AG04449 (cell line): ENCODE measurements around the gene SMARCA4.

ENCODE experiments used
- CTCF ChIA-PET: fragments of 350-600 bp; formaldehyde crosslinking; extraction: SDS; loops from one replicate; lab custom pipeline; 2021; ENCODE audit warnings: antibody characterized with exemption; lab: Yijun Ruan, JAX
- POLR2A ChIA-PET: fragments of 400-600, 350-600 bp; formaldehyde crosslinking; extraction: SDS; loops from one replicate; lab custom pipeline; 2020; ENCODE audit warnings: antibody characterized with exemption, inconsistent platforms; lab: Yijun Ruan, JAX
- DNase-seq: peaks from one replicate; pipeline ENCODE4 v3.0.0-alpha.2; 2010; ENCODE audit warnings: low read depth, low spot score
- H3K4me3 ChIP-seq: 2 replicates; pipeline ENCODE4 v1.5.1; 2011; ENCODE audit warnings: low read depth, mild to moderate bottlenecking, control low read depth, low read length
- CTCF ChIP-seq: IDR thresholded peaks from one replicate; pipeline ENCODE4 v1.5.1; 2011; ENCODE audit warnings: mild to moderate bottlenecking, moderate library complexity, low read length, control low read depth, inconsistent platforms; ENCODE audit not compliant: insufficient read depth; ENCODE audit errors: missing control alignments

SMARCA4 gene

DNA sequence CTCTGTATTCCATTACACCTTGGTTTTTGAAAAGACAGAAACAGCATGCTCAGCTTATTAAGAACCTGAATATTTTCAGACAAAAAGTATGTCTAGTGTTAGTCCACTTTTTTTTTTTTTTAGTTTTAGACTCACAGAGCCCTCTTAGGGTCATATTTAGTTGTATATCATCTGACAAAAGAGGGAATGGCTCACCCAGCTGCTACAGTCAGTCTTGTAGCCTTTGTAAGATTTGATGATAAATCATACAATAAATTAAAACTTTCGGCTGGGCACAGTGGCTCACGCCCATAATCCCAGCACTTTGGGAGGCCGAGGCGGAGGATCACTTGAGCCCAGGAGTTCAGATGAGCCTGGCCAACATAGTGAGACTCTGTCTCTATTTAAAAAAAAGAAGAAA is 84.7 kb downstream of the SMARCA4 start:
- CTCF ChIA-PET: interaction anchor here (1.5 to 6.5 kb wide), 2 partner anchors 10 to 83 kb away, joined by 5 to 50 read pairs; no protein-coding TSS in a partner anchor
- POLR2A ChIA-PET: no interaction called here
- H3K4me3 ChIP-seq: no peak overlapping the region
- DNase-seq: no peak
- no peak for TF ChIP-seq CTCF

- ChIA-PET POLR2A (no interaction called here), CTCF (interaction anchor here (6.5 kb wide), 1 partner anchor 12 kb away, joined by 50 read pairs; no protein-coding TSS in a partner anchor)
- no peak overlapping the region for H3K4me3 ChIP-seq
These were observed 86.0 kb downstream of the SMARCA4 start for GRCh38 chr19:11046605-11047354.

DNA sequence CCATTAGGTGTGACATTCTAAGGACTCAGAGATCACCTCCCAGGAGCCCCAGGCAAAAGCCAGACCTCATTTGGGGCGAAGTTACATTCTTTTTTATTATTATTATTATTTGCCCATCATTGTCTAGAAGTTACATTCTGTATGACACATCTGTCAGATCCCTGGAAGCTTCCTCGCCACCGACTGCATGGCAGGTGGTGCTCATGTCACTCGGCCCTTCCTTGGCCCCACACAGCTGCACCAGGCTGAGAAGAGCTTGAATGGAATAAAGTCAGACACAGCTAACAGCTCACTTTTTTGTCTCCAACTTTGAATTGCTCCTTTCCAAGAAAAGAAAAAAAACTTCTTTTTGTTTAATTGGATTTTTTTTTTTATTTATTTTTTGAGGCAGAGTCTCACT is 87.0 kb downstream of the SMARCA4 start:
- H3K4me3 ChIP-seq: no peak overlapping the region
- no peak for TF ChIP-seq CTCF
- CTCF ChIA-PET: interaction anchor here (0.9 to 6.5 kb wide), 2 partner anchors 13 to 15 kb away, joined by 3 to 50 read pairs; no protein-coding TSS in a partner anchor
- DNase-seq: no peak
- POLR2A ChIA-PET: no interaction called here

More at GRCh38 chr19:11046605-11047354, 86.0 kb downstream of the SMARCA4 start:
- no peak for DNase-seq
- no peak for TF ChIP-seq CTCF

GRCh38 chr19:11050323-11051114 is 89.7 kb downstream of the SMARCA4 start:
- POLR2A ChIA-PET: no interaction called here
- H3K4me3 ChIP-seq: no peak overlapping the region
- no peak for DNase-seq
- no peak for TF ChIP-seq CTCF
- CTCF ChIA-PET: interaction anchor here (6.5 kb wide), 1 partner anchor 15 kb away, joined by 50 read pairs; no protein-coding TSS in a partner anchor

DNA sequence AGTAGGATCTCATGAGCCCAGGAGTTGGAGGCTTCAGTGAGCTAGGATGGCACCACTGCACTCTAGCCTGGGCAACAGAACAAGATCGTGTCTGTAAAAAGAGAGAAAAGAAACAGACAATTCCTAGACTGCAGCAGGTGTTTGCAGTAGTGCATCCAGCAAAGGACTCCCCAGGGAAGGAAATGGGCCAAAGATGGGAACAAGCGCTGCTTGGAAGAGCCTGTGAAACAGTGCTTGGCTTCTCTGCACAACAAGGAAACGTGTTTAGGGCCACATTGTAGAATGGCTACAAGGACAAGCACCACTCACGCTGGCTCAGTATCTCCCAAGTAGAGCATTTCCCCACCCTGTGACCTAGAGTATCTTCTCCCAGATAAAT is 93.0 kb downstream of the SMARCA4 start:
- CTCF ChIA-PET: no interaction called here
- no peak for DNase-seq
- no peak overlapping the region for H3K4me3 ChIP-seq
- POLR2A ChIA-PET: no interaction called here
- TF ChIP-seq CTCF: no peak

DNA sequence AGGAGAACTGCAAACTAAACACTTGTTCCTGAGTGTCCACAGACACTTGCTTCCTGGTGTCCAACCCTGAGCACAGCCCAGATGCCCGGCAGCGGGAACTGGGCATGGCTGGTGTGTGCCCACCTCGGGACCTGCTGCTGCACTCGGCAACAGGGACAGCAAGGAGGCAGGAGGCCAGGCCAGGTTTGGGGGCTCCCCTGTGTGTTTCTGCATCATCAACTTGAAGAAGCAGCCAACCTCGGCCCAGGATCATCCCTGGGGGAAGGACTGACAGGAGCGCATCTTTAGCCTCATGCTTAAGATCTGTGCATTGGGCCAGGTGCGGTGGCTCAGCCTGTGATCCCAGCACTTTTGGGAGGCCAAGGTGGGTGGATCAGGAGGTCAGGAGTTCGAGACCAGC is 93.4 kb downstream of the SMARCA4 start:
- ChIA-PET CTCF (interaction anchor here (0.6 to 1.9 kb wide), 2 partner anchors 19 to 25 kb away, joined by 3 to 5 read pairs; no protein-coding TSS in a partner anchor), POLR2A (no interaction called here)

More for the DNA sequence above, 93.4 kb downstream of the SMARCA4 start:
- DNase-seq: no peak
- TF ChIP-seq CTCF: no peak
- H3K4me3 ChIP-seq: no peak overlapping the region
